ENCODE measurements around the gene HIRIP3.
"Not testable (repeated sequence)": the region's sequence is repeated elsewhere in the genome, so short reads cannot be mapped to it uniquely, and the experiment has no call there.

Gene HIRIP3

GRCh38 chr16:29963021-29963743 lies 32.2 kb downstream of the HIRIP3 start:
- H3K27ac ChIP-seq (ENCODE audit: low read depth, low read length), result no peak overlapping the region
- H3K18ac ChIP-seq (ENCODE audit: low read length), result no peak overlapping the region
- H3K4me2 ChIP-seq (ENCODE audit: low read length), result no peak overlapping the region
- H4K5ac ChIP-seq (ENCODE audit: low read length), result no peak overlapping the region
- H3K4me1 ChIP-seq (ENCODE audit: control insufficient read depth, low read depth, low read length), result peaks cover 5% of the 10 kb centered on the region
- H2AK5ac ChIP-seq (ENCODE audit: low read length), result no peak overlapping the region
- no peak overlapping the region for H3K4ac ChIP-seq (ENCODE audit: low read depth, low read length)
- H3K27me3 ChIP-seq (ENCODE audit: insufficient read depth, low read length, poor library complexity), result no peaks in the 10 kb centered on the region
- no CpG with 5 or more reads among the region's 14 CpGs for WGBS (ENCODE audit: extremely low coverage, insufficient coverage, low lambda C conversion rate)
- H2BK15ac ChIP-seq (replicated peaks; ENCODE audit: low read depth), result no peak overlapping the region
- H3K23ac ChIP-seq (ENCODE audit: low read length), result no peak overlapping the region
- peak overlapping the region; percentile 86 for H3K9ac ChIP-seq (ENCODE audit: low read length)
- no peak overlapping the region for H4K8ac ChIP-seq (ENCODE audit: low read depth, low read length)
- no peaks in the 10 kb centered on the region for H3K36me3 ChIP-seq (ENCODE audit: control insufficient read depth, insufficient read depth, low read length)
- H3K56ac ChIP-seq (ENCODE audit: low read length), result peak overlapping the region; percentile 53
- no peak overlapping the region for H2BK120ac ChIP-seq (ENCODE audit: low read depth, low read length)
- H3K4me3 ChIP-seq (ENCODE audit: low read length), result no peak overlapping the region
- no peaks in the 10 kb centered on the region for H3K79me2 ChIP-seq (ENCODE audit: control insufficient read depth, insufficient read depth, low read length)
- no peak overlapping the region for H2BK5ac ChIP-seq (ENCODE audit: low read length)
- DNase-seq, result no peak
- H3K79me1 ChIP-seq (ENCODE audit: low read length), result no peaks in the 10 kb centered on the region

GRCh38 chr16:29962344-29962994 lies 32.9 kb downstream of the HIRIP3 start:
- H2BK5ac ChIP-seq (ENCODE audit: low read length), result no peak overlapping the region
- H3K4me1 ChIP-seq (ENCODE audit: control insufficient read depth, low read depth, low read length), result peaks cover 5% of the 10 kb centered on the region
- WGBS (ENCODE audit: extremely low coverage, insufficient coverage, low lambda C conversion rate), result no CpG with 5 or more reads among the region's 18 CpGs
- DNase-seq, result no peak
- peak overlapping the region; percentile 94 for H3K4me2 ChIP-seq (ENCODE audit: low read length)
- H4K8ac ChIP-seq (ENCODE audit: low read depth, low read length), result peak overlapping the region; percentile 98
- peak overlapping the region; percentile 52 for H3K4me3 ChIP-seq (ENCODE audit: low read length)
- peak overlapping the region; percentile 90 for H3K56ac ChIP-seq (ENCODE audit: low read length)
- H2BK120ac ChIP-seq (ENCODE audit: low read depth, low read length), result no peak overlapping the region
- H2BK15ac ChIP-seq (replicated peaks; ENCODE audit: low read depth), result no peak overlapping the region
- H2AK5ac ChIP-seq (ENCODE audit: low read length), result peak overlapping the region; percentile 45
- H3K36me3 ChIP-seq (ENCODE audit: control insufficient read depth, insufficient read depth, low read length), result no peaks in the 10 kb centered on the region
- H3K27me3 ChIP-seq (ENCODE audit: insufficient read depth, low read length, poor library complexity), result no peaks in the 10 kb centered on the region
- no peak overlapping the region for H4K5ac ChIP-seq (ENCODE audit: low read length)
- no peak overlapping the region for H3K27ac ChIP-seq (ENCODE audit: low read depth, low read length)
- peak overlapping the region; percentile 58 for H3K4ac ChIP-seq (ENCODE audit: low read depth, low read length)
- H3K79me1 ChIP-seq (ENCODE audit: low read length), result no peaks in the 10 kb centered on the region
- peak overlapping the region; percentile 41 for H3K18ac ChIP-seq (ENCODE audit: low read length)
- peak overlapping the region; percentile 86 for H3K9ac ChIP-seq (ENCODE audit: low read length)
- peak overlapping the region; percentile 73 for H3K23ac ChIP-seq (ENCODE audit: low read length)
- H3K79me2 ChIP-seq (ENCODE audit: control insufficient read depth, insufficient read depth, low read length), result no peaks in the 10 kb centered on the region

- Histone ChIP-seq H3K9ac (ENCODE audit: low read length) (peak within 1 kb of the TSS; percentile 91), H3K4me3 (ENCODE audit: low read length) (peak within 1 kb of the TSS; percentile 67), H3K79me2 (ENCODE audit: control insufficient read depth, insufficient read depth, low read length) (no peaks in the 10 kb centered on the region), H3K56ac (ENCODE audit: low read length) (peak within 1 kb of the TSS; percentile 94), H2BK15ac (replicated peaks; ENCODE audit: low read depth) (no peak within 1 kb of the TSS), H3K27ac (ENCODE audit: low read depth, low read length) (peak within 1 kb of the TSS; percentile 51), H2BK120ac (ENCODE audit: low read depth, low read length) (no peak within 1 kb of the TSS), H3K36me3 (ENCODE audit: control insufficient read depth, insufficient read depth, low read length) (no peaks in the 10 kb centered on the region), H3K4me2 (ENCODE audit: low read length) (peak within 1 kb of the TSS; percentile 94), H4K8ac (ENCODE audit: low read depth, low read length) (peak within 1 kb of the TSS; percentile 98), H2AK5ac (ENCODE audit: low read length) (peak within 1 kb of the TSS; percentile 45), H4K5ac (ENCODE audit: low read length) (no peak within 1 kb of the TSS), H3K23ac (ENCODE audit: low read length) (peak within 1 kb of the TSS; percentile 73), H3K27me3 (ENCODE audit: insufficient read depth, low read length, poor library complexity) (no peaks in the 10 kb centered on the region), H3K18ac (ENCODE audit: low read length) (peak within 1 kb of the TSS; percentile 41), H3K79me1 (ENCODE audit: low read length) (no peaks in the 10 kb centered on the region), H2BK5ac (ENCODE audit: low read length) (no peak within 1 kb of the TSS), H3K4ac (ENCODE audit: low read depth, low read length) (peak within 1 kb of the TSS; percentile 58), H3K4me1 (ENCODE audit: control insufficient read depth, low read depth, low read length) (peaks cover 5% of the 10 kb centered on the region)
- no CpG with 5 or more reads among the region's 75 CpGs for WGBS (ENCODE audit: extremely low coverage, insufficient coverage, low lambda C conversion rate)
- peak; percentile 92 for DNase-seq
Measured at GRCh38 chr16:29961479-29962343, 33.7 kb downstream of the HIRIP3 start, which contains the start of gene TMEM219. TMEM219 (plus strand) TSS chr16:29962079; CDS start chr16:29963144, 1,065 bp downstream.

- no peak overlapping the region for H4K5ac ChIP-seq (ENCODE audit: low read length)
- no peak overlapping the region for H3K23ac ChIP-seq (ENCODE audit: low read length)
- no CpG with 5 or more reads among the region's 10 CpGs for WGBS (ENCODE audit: extremely low coverage, insufficient coverage, low lambda C conversion rate)
Measured at GRCh38 chr16:29961127-29961478, 34.3 kb downstream of the HIRIP3 start.

GRCh38 chr16:29959821-29960220 lies 35.6 kb downstream of the HIRIP3 start:
- H2BK5ac ChIP-seq (ENCODE audit: low read length); H4K5ac ChIP-seq (ENCODE audit: low read length); H3K27me3 ChIP-seq (ENCODE audit: insufficient read depth, low read length, poor library complexity); H3K56ac ChIP-seq (ENCODE audit: low read length); H3K18ac ChIP-seq (ENCODE audit: low read length); H3K79me2 ChIP-seq (ENCODE audit: control insufficient read depth, insufficient read depth, low read length); H3K36me3 ChIP-seq (ENCODE audit: control insufficient read depth, insufficient read depth, low read length); DNase-seq; H2AK5ac ChIP-seq (ENCODE audit: low read length); H3K9ac ChIP-seq (ENCODE audit: low read length); H2BK15ac ChIP-seq (replicated peaks; ENCODE audit: low read depth); H2BK120ac ChIP-seq (ENCODE audit: low read depth, low read length); H3K4ac ChIP-seq (ENCODE audit: low read depth, low read length); H3K4me2 ChIP-seq (ENCODE audit: low read length); H3K4me1 ChIP-seq (ENCODE audit: control insufficient read depth, low read depth, low read length); H3K79me1 ChIP-seq (ENCODE audit: low read length); H3K27ac ChIP-seq (ENCODE audit: low read depth, low read length); H4K8ac ChIP-seq (ENCODE audit: low read depth, low read length); H3K4me3 ChIP-seq (ENCODE audit: low read length); H3K23ac ChIP-seq (ENCODE audit: low read length): not testable (repeated sequence)
- WGBS (ENCODE audit: extremely low coverage, insufficient coverage, low lambda C conversion rate), result no CpG with 5 or more reads among the region's 4 CpGs

More at GRCh38 chr16:29961127-29961478, 34.3 kb downstream of the HIRIP3 start:
- Histone ChIP-seq H3K9ac (ENCODE audit: low read length) (peak overlapping the region; percentile 91), H2BK120ac (ENCODE audit: low read depth, low read length) (no peak overlapping the region), H2BK5ac (ENCODE audit: low read length) (no peak overlapping the region), H3K27me3 (ENCODE audit: insufficient read depth, low read length, poor library complexity) (no peaks in the 10 kb centered on the region), H3K4me3 (ENCODE audit: low read length) (no peak overlapping the region), H3K4me2 (ENCODE audit: low read length) (peak overlapping the region; percentile 51), H3K79me2 (ENCODE audit: control insufficient read depth, insufficient read depth, low read length) (no peaks in the 10 kb centered on the region), H3K56ac (ENCODE audit: low read length) (peak overlapping the region; percentile 94), H3K18ac (ENCODE audit: low read length) (no peak overlapping the region), H2AK5ac (ENCODE audit: low read length) (no peak overlapping the region), H3K4me1 (ENCODE audit: control insufficient read depth, low read depth, low read length) (peaks cover 5% of the 10 kb centered on the region), H3K4ac (ENCODE audit: low read depth, low read length) (no peak overlapping the region), H4K8ac (ENCODE audit: low read depth, low read length) (no peak overlapping the region), H2BK15ac (replicated peaks; ENCODE audit: low read depth) (no peak overlapping the region), H3K79me1 (ENCODE audit: low read length) (no peaks in the 10 kb centered on the region), H3K36me3 (ENCODE audit: control insufficient read depth, insufficient read depth, low read length) (no peaks in the 10 kb centered on the region), H3K27ac (ENCODE audit: low read depth, low read length) (no peak overlapping the region)
- no peak for DNase-seq

All from mesendoderm (in vitro differentiated cells).